NCI-H2171 treated with DMSO at 0.1 percent for 48 hours (cell line): Measurements from ENCODE around the gene NKAIN2.
"Not testable (repeated sequence)": the region's sequence is repeated elsewhere in the genome, so short reads cannot be mapped to it uniquely, and the experiment has no call there.

Experiments used
- DNase-seq: peaks from one replicate; lab custom pipeline; 2025; lab: John Stamatoyannopoulos, UW

NKAIN2 gene

GRCh38 chr6:124496334-124496733 is 692.7 kb downstream of the NKAIN2 start:
- no peak for DNase-seq

GRCh38 chr6:124512431-124512830 is 708.8 kb downstream of the NKAIN2 start:
- DNase-seq: peak; percentile 31

GRCh38 chr6:124517339-124517738 is 713.7 kb downstream of the NKAIN2 start:
- DNase-seq: no peak

- DNase-seq: no peak
Observed at GRCh38 chr6:124520514-124520913, 716.8 kb downstream of the NKAIN2 start.

- DNase-seq: no peak
Observed at GRCh38 chr6:124522335-124522734, 718.7 kb downstream of the NKAIN2 start.

GRCh38 chr6:124524491-124525200 is 721.0 kb downstream of the NKAIN2 start:
- DNase-seq: no peak

- DNase-seq: no peak
Observed at GRCh38 chr6:124530926-124531325, 727.3 kb downstream of the NKAIN2 start.

GRCh38 chr6:124535299-124535698 is 731.6 kb downstream of the NKAIN2 start:
- DNase-seq: no peak

GRCh38 chr6:124535746-124536145 is 732.1 kb downstream of the NKAIN2 start:
- DNase-seq: no peak

- no peak for DNase-seq
Observed at GRCh38 chr6:124536157-124536841, 732.6 kb downstream of the NKAIN2 start.

GRCh38 chr6:124536842-124537191 is 733.2 kb downstream of the NKAIN2 start:
- DNase-seq: no peak

GRCh38 chr6:124539096-124539495 is 735.4 kb downstream of the NKAIN2 start:
- DNase-seq: no peak

GRCh38 chr6:124541573-124541972 is 737.9 kb downstream of the NKAIN2 start:
- no peak for DNase-seq

- DNase-seq: no peak
Observed at GRCh38 chr6:124546601-124547000, 742.9 kb downstream of the NKAIN2 start.

- DNase-seq: no peak
Observed at GRCh38 chr6:124551711-124552233, 748.1 kb downstream of the NKAIN2 start.

- DNase-seq: no peak
Observed at GRCh38 chr6:124557873-124558272, 754.2 kb downstream of the NKAIN2 start.

- not testable (repeated sequence) for DNase-seq
Observed at GRCh38 chr6:124560078-124560477, 756.4 kb downstream of the NKAIN2 start.

- no peak for DNase-seq
Observed at GRCh38 chr6:124560873-124561567, 757.4 kb downstream of the NKAIN2 start.

- DNase-seq: no peak
Observed at GRCh38 chr6:124561635-124562130, 758.0 kb downstream of the NKAIN2 start.

GRCh38 chr6:124564125-124564524 is 760.5 kb downstream of the NKAIN2 start:
- DNase-seq: not testable (repeated sequence)

GRCh38 chr6:124567401-124567800 is 763.7 kb downstream of the NKAIN2 start:
- DNase-seq: no peak

- peak; percentile 64 for DNase-seq
Observed at GRCh38 chr6:124573953-124574352, 770.3 kb downstream of the NKAIN2 start.
